Spleen (tissue), 11 donors: Measurements from ENCODE around the gene METRNL. TPM values are rescaled to one million over a fixed set of nuclear protein-coding genes. Genes with fewer than 3 reads are reported as not detected.

Source experiments
- DNase-seq: peaks from one replicate; pipeline ENCODE4 v3.0.0-alpha.2; 2020
- H3K27ac ChIP-seq, 8 donors: fragments of 200-600 bp; sonication (generic) in 7 of 8; 1 replicate in 4 of 8; 2 replicates in 4 of 8; pipeline versions ENCODE4 v1.5.0 to v1.8.0; 2016 to 2021; ENCODE audit warnings: inconsistent platforms in 4 of 8, mild to moderate bottlenecking in 4 of 8, moderate library complexity in 1 of 8
- H3K27me3 ChIP-seq, 7 donors: fragments of 200-600 bp; sonication (generic) in 6 of 7; replicated peaks in 1 of 7; 1 replicate in 4 of 7; 2 replicates in 3 of 7; pipeline versions ENCODE4 v1.5.0 to v1.8.0; 2016 to 2021; ENCODE audit warnings: inconsistent platforms in 3 of 7, mild to moderate bottlenecking in 1 of 7
- H3K36me3 ChIP-seq, 6 donors: fragments of 200-600 bp; sonication (generic) in 5 of 6; 1 replicate in 4 of 6; 2 replicates in 2 of 6; pipeline versions ENCODE4 v1.5.0 to v1.8.0; 2016 to 2021; ENCODE audit warnings: inconsistent platforms in 2 of 6
- H3K4me1 ChIP-seq, 6 donors: fragments of 200-600 bp; sonication (generic) in 5 of 6; 1 replicate in 3 of 6; 2 replicates in 3 of 6; pipeline versions ENCODE4 v1.5.0 to v1.8.0; 2016 to 2021; ENCODE audit warnings: inconsistent platforms in 3 of 6
- H3K4me3 ChIP-seq, 8 donors: fragments of 200-600 bp; sonication (generic) in 7 of 8; 1 replicate in 4 of 8; 2 replicates in 4 of 8; pipeline versions ENCODE4 v1.5.0 to v1.8.0; 2016 to 2021; ENCODE audit warnings: inconsistent platforms in 4 of 8, mild to moderate bottlenecking in 4 of 8, moderate library complexity in 2 of 8
- H3K9me3 ChIP-seq, 8 donors: fragments of 200-600 bp; sonication (generic) in 7 of 8; 1 replicate in 4 of 8; 2 replicates in 4 of 8; pipeline versions ENCODE4 v1.5.0 to v1.8.0; 2016 to 2021; ENCODE audit warnings: inconsistent platforms in 4 of 8
- CTCF ChIP-seq, 11 experiments: fragments of 200-600 bp in 7 of 11; fragments of 450-650 bp in 4 of 11; sonication (generic) in 4 of 11; IDR thresholded peaks in 8 of 11; conservative IDR thresholded peaks in 3 of 11; 1 replicate in 7 of 11; 2 replicates in 4 of 11; pipeline versions ENCODE4 v1.4.0 to v1.8.0; 2016 to 2021; ENCODE audit warnings: antibody characterized with exemption in 11 of 11, inconsistent platforms in 4 of 11, mild to moderate bottlenecking in 1 of 11
- POLR2A ChIP-seq, 3 donors: fragments of 450-650 bp; IDR thresholded peaks; one replicate each; pipeline ENCODE4 v1.5.1; 2017; ENCODE audit warnings: antibody characterized with exemption in 3 of 3, mild to moderate bottlenecking in 1 of 3
- POLR2AphosphoS5 ChIP-seq, 3 donors: sonication (generic); formaldehyde crosslinking; IDR thresholded peaks; one replicate each; pipeline ENCODE4 v1.5.1; 2017; ENCODE audit warnings: antibody characterized with exemption in 3 of 3
- WGBS, 5 donors: extraction: QIAGEN DNeasy Blood & Tissue Kit in 3 of 5; methylation state at CpG; one replicate each; pipeline versions ENCODE4 v1.1.5 to v1.1.7; 2013 to 2018; 5-methylcytosine and 5-hydroxymethylcytosine counted together
- intact Hi-C: fragments of 100-400 bp; cut with DNase I; formaldehyde crosslinking; loops from one replicate; pipeline ENCODE4 v1.15.0; 2023; ENCODE audit warnings: low total_unique reads
- polyA plus RNA-seq, 3 donors: library from polyadenylated mRNA; stranded (reverse); fragments of 200-250 nt; gene quantifications; one replicate each; pipeline ENCODE4 v1.2.1, GENCODE V29; 2013
- total RNA-seq, 7 donors: library from RNA; depleted of rRNA in 3 of 7; stranded (reverse); fragments of >200 nt in 3 of 7; fragmentation: NEBNext Ultra II Directional in 4 of 7; extraction: Animal tissue kit (Norgen Biotek cat#: 25700) in 4 of 7; gene quantifications; one replicate each; pipeline versions ENCODE4 v1.1.0 to v1.2.1, GENCODE V29; 2016 to 2021
- donor health status: healthy with polysubstance abuse.
- donor health status: DM: no; HTN: no; CAD: no; lungs with moderate emphysema.
- donor health status: DM: no; HTN: no; CAD: no.
- donor health status: Bipolar disorder and iron deficiency.
- donor health status: healthy.
- donor health status: DM: no; HTN: no; CAD: no.
- donor health status: DM: yes; HTN: yes; CAD: no.

Gene METRNL
- total and polyA plus RNA-seq, 10 donors: 14.7 to 51.2 (median 35.0) TPM

GRCh38 chr17:83115832-83116231 lies 36.4 kb downstream of the METRNL start:
- Histone ChIP-seq H3K36me3 (no peaks in the 10 kb centered on the region), H3K27me3 (peaks cover 0 to 59% (median 0%) of the 10 kb centered on the region in 7 donors), H3K4me1 (peaks cover 7 to 28% (median 20%) of the 10 kb centered on the region in 6 donors), H3K27ac (no peak overlapping the region), H3K4me3 (no peak overlapping the region), H3K9me3 (no peaks in the 10 kb centered on the region)
- DNase-seq: no peak
- 35 to 77% (median 70%) methylated on average over 5 to 18 of the region's 18 CpGs for WGBS, 5 donors
- intact Hi-C loops: no loop called here
- no peak for TF ChIP-seq POLR2AphosphoS5 (IDR thresholded peaks at IDR 0.05)
- no peak for TF ChIP-seq POLR2A (IDR thresholded peaks at IDR 0.05)
- TF ChIP-seq CTCF (IDR thresholded peaks at IDR 0.05 in 8 of 11, conservative IDR thresholded peaks at IDR 0.05 in 3 of 11): no peak

GRCh38 chr17:83116311-83116771 lies 36.9 kb downstream of the METRNL start:
- intact Hi-C loops: no loop called here

GRCh38 chr17:83116783-83117555 lies 37.6 kb downstream of the METRNL start:
- Histone ChIP-seq H3K27ac (no peak overlapping the region), H3K9me3 (no peaks in the 10 kb centered on the region), H3K27me3 (peaks cover 0 to 61% (median 0%) of the 10 kb centered on the region in 7 donors), H3K36me3 (no peaks in the 10 kb centered on the region), H3K4me3 (no peak overlapping the region), H3K4me1 (peaks cover 7 to 31% (median 19%) of the 10 kb centered on the region in 6 donors)
- WGBS, 5 donors: 90 to 95% (median 93%) methylated on average over 21 of the region's 21 CpGs
- no peak for DNase-seq
- TF ChIP-seq POLR2AphosphoS5 (IDR thresholded peaks at IDR 0.05) (no peak), POLR2A (IDR thresholded peaks at IDR 0.05) (no peak), CTCF (IDR thresholded peaks at IDR 0.05 in 8 of 11, conservative IDR thresholded peaks at IDR 0.05 in 3 of 11) (no peak)
- intact Hi-C loops: no loop called here

More at GRCh38 chr17:83116311-83116771, 36.9 kb downstream of the METRNL start:
- Histone ChIP-seq H3K9me3 (no peaks in the 10 kb centered on the region), H3K27me3 (peaks cover 0 to 61% (median 0%) of the 10 kb centered on the region in 7 donors), H3K4me1 (peaks cover 7 to 28% (median 19%) of the 10 kb centered on the region in 6 donors), H3K4me3 (no peak overlapping the region), H3K36me3 (no peaks in the 10 kb centered on the region), H3K27ac (no peak overlapping the region)
- TF ChIP-seq CTCF (IDR thresholded peaks at IDR 0.05 in 8 of 11, conservative IDR thresholded peaks at IDR 0.05 in 3 of 11): no peak
- no peak for TF ChIP-seq POLR2AphosphoS5 (IDR thresholded peaks at IDR 0.05)
- TF ChIP-seq POLR2A (IDR thresholded peaks at IDR 0.05): no peak
- no peak for DNase-seq
- WGBS, 5 donors: 90 to 96% (median 91%) methylated on average over 17 to 23 of the region's 23 CpGs

- TF ChIP-seq CTCF (IDR thresholded peaks at IDR 0.05 in 8 of 11, conservative IDR thresholded peaks at IDR 0.05 in 3 of 11): no peak
- no peak for TF ChIP-seq POLR2AphosphoS5 (IDR thresholded peaks at IDR 0.05)
- no peak for TF ChIP-seq POLR2A (IDR thresholded peaks at IDR 0.05)
- no peak overlapping the region for H3K27ac ChIP-seq
Observed at GRCh38 chr17:83117583-83117982, 38.2 kb downstream of the METRNL start.

More at GRCh38 chr17:83117583-83117982, 38.2 kb downstream of the METRNL start:
- Histone ChIP-seq H3K36me3 (no peaks in the 10 kb centered on the region), H3K9me3 (no peaks in the 10 kb centered on the region), H3K27me3 (peaks cover 0 to 64% (median 0%) of the 10 kb centered on the region in 7 donors), H3K4me1 (peaks cover 7 to 36% (median 19%) of the 10 kb centered on the region in 6 donors), H3K4me3 (no peak overlapping the region)
- DNase-seq: peak; percentile 30
- WGBS, 5 donors: 41 to 54% (median 46%) methylated on average over 5 of the region's 5 CpGs
- intact Hi-C loops: no loop called here
